ENCODE data around the gene CBX3.

- TF ChIP-seq CTCF (IDR thresholded peaks at IDR 0.05 in 4 of 5, conservative IDR thresholded peaks at IDR 0.05 in 1 of 5) (no peak), POLR2A (IDR thresholded peaks at IDR 0.05) (no peak)
Observed at GRCh38 chr7:26190417-26190869, 11.1 kb upstream of the CBX3 start.
